ENCODE data around the gene SUSD6. TPM values are rescaled to one million over a fixed set of nuclear protein-coding genes. Genes with fewer than 3 reads are reported as not detected.

The SUSD6 gene
- polyA plus RNA-seq, 2 of the 4 experiments (the other 2 are of a cell fraction) = 4.3 to 7.0 TPM

GRCh38 chr14:69700575-69700974, 89.2 kb downstream of the SUSD6 start:
- Histone ChIP-seq H3K27ac (no peak overlapping the region), H3K4me1 (no peaks in the 10 kb centered on the region), H3K4me2 (no peak overlapping the region), H3K9me3 (no peaks in the 10 kb centered on the region), H3K4me3 (no peak overlapping the region)
- 88% methylated on average over 2 of the region's 2 CpGs for WGBS (ENCODE audit: missing lambda C conversion rate)
- DNase-seq (ENCODE audit: low read depth in 1 of 2, low spot score in 1 of 2) (no peak), ATAC-seq (no peak), FAIRE-seq (no peak)
- TF ChIP-seq KDM5A (IDR thresholded peaks at IDR 0.05) (no peak), GATA3 (IDR thresholded peaks at IDR 0.05; ENCODE audit: borderline replicate concordance) (no peak), MAZ (IDR thresholded peaks at IDR 0.05; ENCODE audit: borderline replicate concordance, low read depth, low read length) (no peak), TFCP2L1 (CRISPR knock-in tag; IDR thresholded peaks at IDR 0.05) (no peak), POLR2A (IDR thresholded peaks at IDR 0.05; ENCODE audit: low read length) (no peak), RFX5 (IDR thresholded peaks at IDR 0.05) (no peak), TP53 (CRISPR knock-in tag; IDR thresholded peaks at IDR 0.05) (no peak), MAX (IDR thresholded peaks at IDR 0.05) (no peak), PHF8 (IDR thresholded peaks at IDR 0.05; ENCODE audit: borderline replicate concordance, low read depth) (no peak), REST (IDR thresholded peaks at IDR 0.05) (no peak), FOXS1 (CRISPR knock-in tag; IDR thresholded peaks at IDR 0.05) (no peak)
- CTCF ChIA-PET = interaction anchor here (1.2 kb wide), 1 partner anchor 27 kb away, joined by 3 read pairs; no protein-coding TSS in a partner anchor
- POLR2A ChIA-PET = no interaction called here

DNA sequence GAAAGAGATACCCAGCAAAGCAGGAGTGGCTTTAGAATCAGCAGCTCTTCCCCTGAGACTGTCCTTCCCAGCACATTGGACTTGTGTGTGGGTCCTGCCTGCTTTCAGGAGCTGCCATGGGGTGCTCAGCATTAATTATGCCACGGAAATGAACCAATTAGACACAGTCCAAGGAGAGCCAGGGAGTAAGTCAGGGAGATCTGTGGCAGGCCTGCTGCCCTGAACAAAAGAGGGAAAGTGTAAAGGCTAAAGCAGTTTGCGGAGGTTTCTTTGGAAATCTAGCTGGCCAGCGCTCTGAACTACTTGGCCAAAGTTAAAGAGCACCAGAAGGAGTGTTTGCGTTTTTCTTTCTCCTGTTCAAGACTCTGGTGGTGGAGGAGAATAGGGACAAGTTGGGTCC, 89.9 kb downstream of the SUSD6 start:
- Histone ChIP-seq H3K4me1 (no peaks in the 10 kb centered on the region), H3K4me3 (no peak overlapping the region), H3K9me3 (no peaks in the 10 kb centered on the region), H3K4me2 (no peak overlapping the region), H3K27ac (no peak overlapping the region)
- ATAC-seq (no peak), FAIRE-seq (no peak), DNase-seq (ENCODE audit: low read depth in 1 of 2, low spot score in 1 of 2) (no peak)
- POLR2A ChIA-PET = no interaction called here
- 78% methylated on average over 4 of the region's 4 CpGs for WGBS (ENCODE audit: missing lambda C conversion rate)
- TF ChIP-seq ZNF302 (CRISPR knock-in tag; IDR thresholded peaks at IDR 0.05) (no peak), CEBPB (IDR thresholded peaks at IDR 0.05) (no peak), NFE2L2 (conservative IDR thresholded peaks at IDR 0.05; ENCODE audit: low read length) (no peak), JUN (IDR thresholded peaks at IDR 0.05) (no peak), HOXB13 (CRISPR knock-in tag; IDR thresholded peaks at IDR 0.05; ENCODE audit: low read depth) (no peak), FOXS1 (CRISPR knock-in tag; IDR thresholded peaks at IDR 0.05) (no peak), JUNB (IDR thresholded peaks at IDR 0.05) (no peak), CHD4 (IDR thresholded peaks at IDR 0.05; ENCODE audit: borderline replicate concordance) (no peak), RARB (CRISPR knock-in tag; IDR thresholded peaks at IDR 0.05) (no peak), TFCP2L1 (CRISPR knock-in tag; IDR thresholded peaks at IDR 0.05) (no peak), EHF (CRISPR knock-in tag; IDR thresholded peaks at IDR 0.05) (no peak), HDAC2 (IDR thresholded peaks at IDR 0.05) (no peak), HOXB5 (CRISPR knock-in tag; IDR thresholded peaks at IDR 0.05) (no peak)
- TF ChIP-seq, protein P1, sequence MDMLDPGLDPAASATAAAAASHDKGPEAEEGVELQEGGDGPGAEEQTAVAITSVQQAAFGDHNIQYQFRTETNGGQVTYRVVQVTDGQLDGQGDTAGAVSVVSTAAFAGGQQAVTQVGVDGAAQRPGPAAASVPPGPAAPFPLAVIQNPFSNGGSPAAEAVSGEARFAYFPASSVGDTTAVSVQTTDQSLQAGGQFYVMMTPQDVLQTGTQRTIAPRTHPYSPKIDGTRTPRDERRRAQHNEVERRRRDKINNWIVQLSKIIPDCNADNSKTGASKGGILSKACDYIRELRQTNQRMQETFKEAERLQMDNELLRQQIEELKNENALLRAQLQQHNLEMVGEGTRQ (IDR thresholded peaks at IDR 0.05) = no peak
- CTCF ChIA-PET = interaction anchor here (1.2 to 1.6 kb wide), 2 partner anchors 12 to 26 kb away, joined by 5 read pairs; no protein-coding TSS in a partner anchor
